HG03442 (cell line): ENCODE data around the gene PPP2R2C.

Experiments
- ATAC-seq: cut with Tn5 transposase; IDR thresholded peaks from one replicate; pipeline ENCODE4 v1.9.1; 2021; ENCODE audit warnings: mild to moderate bottlenecking, moderate library complexity; ENCODE audit not compliant: unreplicated experiment

Gene PPP2R2C

GRCh38 chr4:6449746-6450369, 22.6 kb downstream of the PPP2R2C start:
- ATAC-seq = no peak

GRCh38 chr4:6449335-6449734, 23.1 kb downstream of the PPP2R2C start:
- no peak for ATAC-seq

- no peak for ATAC-seq
Observed at GRCh38 chr4:6448476-6449170, 23.8 kb downstream of the PPP2R2C start.

- no peak for ATAC-seq
Observed at GRCh38 chr4:6447672-6448171, 24.7 kb downstream of the PPP2R2C start.

- no peak for ATAC-seq
Observed at GRCh38 chr4:6446538-6447451, 25.6 kb downstream of the PPP2R2C start.

- ATAC-seq = no peak
Observed at GRCh38 chr4:6446130-6446482, 26.3 kb downstream of the PPP2R2C start.

- ATAC-seq = no peak
Observed at GRCh38 chr4:6445403-6446129, 26.8 kb downstream of the PPP2R2C start.

GRCh38 chr4:6444582-6444981, 27.8 kb downstream of the PPP2R2C start:
- no peak for ATAC-seq

- no peak for ATAC-seq
Observed at GRCh38 chr4:6443035-6444023, 29.1 kb downstream of the PPP2R2C start.

- no peak for ATAC-seq
Observed at GRCh38 chr4:6442555-6442954, 29.9 kb downstream of the PPP2R2C start.

- ATAC-seq = no peak
Observed at GRCh38 chr4:6441758-6442157, 30.7 kb downstream of the PPP2R2C start.

- no peak for ATAC-seq
Observed at GRCh38 chr4:6441202-6441582, 31.2 kb downstream of the PPP2R2C start.

- no peak for ATAC-seq
Observed at GRCh38 chr4:6440506-6441201, 31.8 kb downstream of the PPP2R2C start.

- ATAC-seq = no peak
Observed at GRCh38 chr4:6439120-6439762, 33.2 kb downstream of the PPP2R2C start.

- no peak for ATAC-seq
Observed at GRCh38 chr4:6437826-6438238, 34.6 kb downstream of the PPP2R2C start.

GRCh38 chr4:6435010-6435409, 37.4 kb downstream of the PPP2R2C start:
- ATAC-seq = no peak

GRCh38 chr4:6430927-6431326, 41.5 kb downstream of the PPP2R2C start:
- no peak for ATAC-seq

GRCh38 chr4:6427439-6428090, 44.8 kb downstream of the PPP2R2C start:
- ATAC-seq = no peak
